CD4-positive, alpha-beta T cell treated with Interleukin-17A for 1 hour (primary cell): ENCODE measurements around the gene TNFSF8.

Source experiments
- DNase-seq: peaks from one replicate; pipeline ENCODE4 v3.0.0-alpha.2; 2020

TNFSF8 gene, protein sequence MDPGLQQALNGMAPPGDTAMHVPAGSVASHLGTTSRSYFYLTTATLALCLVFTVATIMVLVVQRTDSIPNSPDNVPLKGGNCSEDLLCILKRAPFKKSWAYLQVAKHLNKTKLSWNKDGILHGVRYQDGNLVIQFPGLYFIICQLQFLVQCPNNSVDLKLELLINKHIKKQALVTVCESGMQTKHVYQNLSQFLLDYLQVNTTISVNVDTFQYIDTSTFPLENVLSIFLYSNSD

DNA sequence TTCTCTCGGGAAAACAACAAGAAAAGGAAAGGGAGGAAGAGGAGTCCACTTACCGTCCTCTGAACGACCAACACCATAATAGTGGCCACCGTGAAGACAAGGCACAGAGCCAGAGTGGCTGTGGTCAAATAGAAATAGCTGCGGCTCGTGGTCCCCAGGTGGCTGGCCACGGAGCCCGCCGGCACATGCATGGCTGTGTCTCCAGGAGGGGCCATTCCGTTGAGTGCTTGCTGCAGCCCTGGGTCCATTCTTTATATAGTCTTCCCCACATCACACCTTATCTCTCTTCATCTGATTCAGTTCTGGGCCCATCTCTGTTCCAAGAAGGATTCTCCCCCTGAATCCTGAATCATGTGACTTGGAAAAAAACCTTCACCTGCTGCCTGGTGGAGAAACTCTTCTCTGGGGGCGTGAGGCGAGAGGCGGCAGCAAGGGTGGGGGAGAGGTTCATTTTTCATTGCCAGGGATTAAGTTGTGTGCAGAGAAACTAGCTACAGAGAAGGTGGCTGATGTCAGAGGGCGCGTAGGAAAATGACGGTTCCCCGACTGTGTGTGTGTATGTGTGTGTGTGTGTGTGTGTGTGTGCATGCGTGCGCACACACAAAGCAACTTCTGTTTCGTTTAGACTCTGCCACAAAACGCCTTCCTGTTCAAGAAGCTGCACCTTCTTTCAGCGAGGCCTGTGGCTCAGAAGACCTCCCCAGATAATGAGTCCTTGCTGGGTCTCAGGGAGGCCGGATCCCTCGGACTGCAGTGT, at the start of gene TNFSF8:
TNFSF8 (minus strand) TSS at position 536 of the 757 bp plus-strand sequence; CDS start at position 248, 288 bp downstream.
- DNase-seq = peak; percentile 87

DNA sequence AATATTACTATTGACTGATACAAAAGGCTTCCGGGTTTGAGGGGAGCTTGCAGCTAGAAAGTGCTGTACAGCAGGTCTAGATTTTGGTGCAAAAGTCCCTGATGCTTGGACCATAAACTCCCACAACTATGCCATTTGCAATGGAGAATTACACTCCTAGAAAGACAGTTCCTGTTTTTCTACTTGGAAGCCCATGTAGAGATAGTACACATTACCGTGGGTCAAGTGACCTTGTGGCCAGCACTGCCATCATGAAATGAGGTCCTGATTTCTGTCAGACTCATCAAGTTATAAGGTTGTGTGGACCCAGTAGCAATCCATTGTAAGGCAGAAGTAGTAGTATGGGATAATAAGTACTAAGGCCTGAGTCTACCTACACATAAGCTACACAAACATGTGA, 42.8 kb upstream of the TNFSF8 start:
- no peak for DNase-seq

DNA sequence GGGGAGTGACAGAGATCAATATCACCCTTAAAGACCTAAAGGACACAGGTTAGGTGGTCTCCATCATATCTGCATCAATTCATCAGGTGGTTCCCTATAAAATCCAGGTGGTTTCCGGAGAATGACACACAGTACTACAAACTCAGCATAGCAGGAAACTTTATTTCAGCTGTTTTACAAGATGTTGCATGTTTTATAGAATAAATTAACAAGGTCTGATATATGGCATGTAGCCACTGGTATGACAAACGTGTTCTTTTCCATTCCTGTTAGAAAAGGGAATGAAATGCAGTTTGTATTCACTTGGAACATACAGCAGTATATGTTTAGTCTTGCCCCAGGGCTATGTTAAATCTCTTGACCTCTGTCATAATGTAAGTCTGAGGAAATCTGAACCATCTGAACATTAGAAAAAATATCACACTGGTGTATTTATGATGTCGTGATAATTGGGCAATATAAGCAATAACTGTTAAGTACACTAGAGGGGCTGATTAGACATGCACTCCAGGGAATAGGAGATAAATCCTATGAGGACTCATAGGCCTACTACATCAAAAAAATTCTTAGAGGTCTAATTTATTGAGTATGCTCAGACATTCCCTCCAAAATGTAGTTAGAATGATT, 42.2 kb upstream of the TNFSF8 start:
- no peak for DNase-seq

DNA sequence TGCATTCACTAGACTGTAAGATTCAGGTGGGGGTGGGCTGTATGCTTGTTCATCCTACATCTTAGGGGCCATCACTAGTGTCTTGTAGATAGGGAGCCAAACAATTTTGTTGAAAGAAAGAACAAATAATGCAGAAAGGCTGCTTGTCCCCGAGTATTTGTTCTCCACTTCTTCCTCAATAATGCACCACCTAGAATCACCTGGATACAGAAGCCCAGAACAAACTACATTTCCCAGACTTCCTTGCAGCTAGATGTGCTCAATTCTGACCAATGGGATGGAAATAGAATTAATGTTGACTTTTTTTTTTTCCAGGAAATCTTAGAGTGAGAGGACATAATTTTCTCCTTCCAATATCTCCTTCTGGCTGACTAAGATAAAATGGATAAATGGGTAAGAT, 38.9 kb upstream of the TNFSF8 start:
- no peak for DNase-seq

DNA sequence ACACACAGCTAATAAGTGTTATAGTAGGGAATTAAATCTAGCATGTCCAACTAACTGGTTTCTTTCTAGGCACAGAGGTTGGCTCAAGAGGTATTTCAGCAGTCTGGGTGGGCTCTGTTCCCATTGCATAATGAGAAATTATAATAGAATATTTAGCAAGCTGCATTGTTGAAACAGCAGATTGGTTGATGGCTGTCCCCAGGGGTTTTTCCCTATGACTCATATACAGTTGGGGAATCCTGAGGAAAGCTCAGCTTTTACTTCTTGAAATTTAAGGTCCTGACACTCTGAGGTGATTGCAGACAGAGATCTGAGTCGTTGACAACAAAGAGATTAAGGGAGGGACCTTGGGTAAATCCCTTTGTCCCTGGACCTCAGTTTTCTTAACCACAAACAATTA, 38.3 kb upstream of the TNFSF8 start:
- DNase-seq = peak; percentile 34

DNA sequence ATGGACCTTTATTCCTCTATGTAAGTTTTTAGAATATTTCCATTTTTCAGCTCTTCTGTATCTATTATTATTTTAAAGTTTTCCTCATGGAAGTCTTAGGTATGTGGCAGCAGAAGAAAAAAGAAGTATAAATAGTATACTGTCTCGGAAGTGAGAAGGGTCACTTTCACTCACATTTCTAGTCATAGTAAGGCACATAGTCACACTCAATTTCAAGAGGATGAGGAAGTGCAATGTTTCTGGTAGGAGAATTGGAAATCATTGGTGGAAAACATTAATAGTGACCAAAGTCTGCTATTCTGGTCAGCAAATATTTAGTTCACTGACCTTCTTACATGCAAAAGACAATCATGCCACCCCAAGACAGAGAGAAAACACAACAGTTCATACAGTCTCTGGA, 35.2 kb upstream of the TNFSF8 start:
- DNase-seq = no peak

DNA sequence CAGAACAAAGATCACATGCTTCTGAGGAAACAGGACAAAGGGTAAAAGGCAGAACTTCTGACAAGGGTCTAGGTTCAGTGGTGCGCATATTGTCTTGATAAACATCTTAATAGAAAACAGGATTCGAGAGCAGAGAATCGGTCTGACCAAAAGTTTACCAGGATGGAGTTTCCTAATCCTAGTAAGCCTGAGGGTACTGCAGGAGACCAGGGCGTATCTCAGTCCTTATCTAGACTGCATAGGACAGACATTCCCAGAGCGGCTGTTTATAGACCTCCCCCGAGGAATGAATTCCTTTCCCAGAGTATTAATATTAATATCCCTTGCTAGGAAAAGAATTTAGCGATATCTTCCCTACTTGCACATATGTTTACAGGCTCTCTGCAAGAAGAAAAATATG, 32.4 kb upstream of the TNFSF8 start:
- DNase-seq = no peak

DNA sequence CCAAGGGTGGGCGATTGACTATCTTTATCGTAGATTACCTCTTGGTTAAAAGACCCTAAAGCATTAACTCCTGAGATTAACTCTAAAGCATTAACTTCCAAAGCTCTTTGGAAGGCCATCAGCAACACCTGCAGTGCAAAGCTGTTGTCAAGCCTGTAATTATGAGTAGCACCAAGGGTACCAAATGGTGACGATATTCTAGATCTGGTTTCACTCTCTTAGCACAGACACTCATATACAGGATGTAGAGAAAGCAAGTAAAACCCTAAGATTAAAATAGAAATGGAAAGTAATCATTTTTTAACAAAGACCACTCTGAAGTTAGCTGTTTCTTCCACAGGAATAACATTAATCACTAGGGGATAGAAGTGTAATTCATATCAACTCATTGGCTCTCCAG, 29.9 kb upstream of the TNFSF8 start:
- no peak for DNase-seq

DNA sequence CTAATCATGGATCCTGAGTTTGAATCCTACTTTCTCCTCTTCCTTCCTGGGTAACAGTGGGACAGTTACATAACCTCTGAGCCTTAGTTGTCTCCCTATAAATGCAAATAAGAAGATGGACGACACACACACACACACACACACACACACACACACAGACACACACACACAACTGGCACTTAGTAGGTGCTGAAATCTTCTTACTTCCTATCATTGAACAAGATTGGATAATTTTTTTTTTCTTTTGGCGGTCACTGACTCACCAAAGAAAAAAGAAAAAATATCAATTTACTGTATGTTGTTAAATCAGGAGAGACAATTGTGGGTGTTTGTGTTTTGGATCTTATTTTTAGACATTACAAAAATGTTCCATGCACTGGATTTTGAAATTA, 28.4 kb upstream of the TNFSF8 start:
- DNase-seq = no peak

DNA sequence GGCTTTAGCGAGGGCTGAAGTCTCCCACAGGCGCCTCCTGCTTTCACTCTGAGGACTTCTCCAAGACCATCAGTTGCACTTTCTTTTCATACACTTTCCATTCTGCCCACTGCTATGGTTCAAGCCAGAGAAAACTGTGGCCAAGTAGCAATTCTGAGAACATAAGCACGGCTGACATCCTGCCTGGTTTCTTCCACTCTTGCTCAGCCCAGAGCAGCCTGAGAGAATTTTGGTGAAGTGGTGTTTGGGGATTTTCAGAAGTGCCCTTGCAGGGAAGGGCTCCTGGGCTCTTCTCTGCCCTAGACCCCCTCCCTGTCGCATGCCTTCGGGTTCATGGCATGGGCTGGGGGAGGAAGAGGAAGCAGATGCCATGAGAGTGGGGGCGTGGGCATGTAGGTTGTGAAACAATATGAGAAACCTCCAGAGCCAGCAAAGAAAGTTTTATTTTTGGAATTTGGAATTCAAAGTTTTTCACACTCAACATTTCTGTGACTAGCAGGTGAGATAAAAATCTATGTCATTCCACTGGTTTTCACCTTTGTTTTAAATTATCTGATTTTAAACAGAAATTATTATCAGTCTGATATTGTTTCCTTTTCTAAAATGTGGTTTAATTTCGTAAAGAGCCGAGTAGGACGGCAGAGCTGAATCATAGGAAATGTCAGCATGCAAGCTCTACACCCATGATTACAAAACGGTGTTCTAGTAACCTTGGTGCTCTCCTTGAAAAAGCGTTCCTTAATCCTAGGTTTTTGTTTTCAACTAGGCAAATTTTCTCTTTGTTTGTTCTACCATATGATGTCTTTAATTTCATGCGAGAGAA, 27.8 kb upstream of the TNFSF8 start:
- DNase-seq = peak; percentile 36

DNA sequence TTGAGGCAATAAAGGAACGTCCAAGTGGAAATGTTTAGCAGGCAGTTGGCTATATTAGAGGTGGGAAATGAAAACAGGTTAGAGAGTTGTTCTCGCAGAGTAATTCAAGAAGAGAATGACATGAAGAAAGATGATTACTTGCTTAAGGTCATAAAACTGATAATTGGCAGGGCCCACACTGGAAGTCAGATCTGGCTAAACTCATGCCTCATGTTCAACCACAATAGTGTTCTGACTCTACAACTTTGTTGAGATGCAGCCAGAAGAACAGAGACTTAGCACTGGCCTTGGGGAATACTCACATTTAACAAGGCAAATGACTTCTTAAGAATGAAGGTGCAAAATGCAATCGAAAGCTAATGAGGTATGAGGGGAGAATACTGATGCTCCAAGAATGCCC, 27.2 kb upstream of the TNFSF8 start:
- no peak for DNase-seq

DNA sequence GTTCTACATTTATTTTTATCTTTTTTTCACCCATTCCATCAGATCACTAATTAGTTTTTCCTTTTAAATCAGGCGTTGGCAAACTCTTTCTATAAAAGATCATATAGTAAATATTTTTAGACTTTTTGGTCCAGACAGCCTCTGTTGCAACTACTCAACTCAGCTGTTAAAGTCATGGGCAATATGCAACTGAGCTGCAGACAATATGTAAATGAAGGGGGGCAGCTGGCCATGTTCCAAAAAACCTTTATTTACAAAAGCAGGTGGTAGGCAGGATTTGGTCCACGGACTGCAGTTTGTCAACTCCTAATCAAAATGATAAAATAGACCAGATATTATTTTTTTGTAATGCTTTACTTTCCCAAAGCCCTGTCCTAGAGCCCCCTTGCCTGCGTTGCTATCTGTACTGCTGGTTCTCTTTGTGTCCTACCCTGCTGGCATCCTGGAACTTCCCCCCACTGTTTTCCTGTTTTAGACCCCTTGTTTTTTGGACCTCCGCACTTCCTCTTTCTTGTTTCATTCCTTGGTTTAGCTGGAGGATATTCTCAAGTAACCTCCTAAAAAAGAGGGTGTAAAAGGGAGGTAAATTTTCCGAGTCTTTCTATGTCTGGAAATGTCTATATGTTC, 24.7 kb upstream of the TNFSF8 start:
- DNase-seq = no peak

DNA sequence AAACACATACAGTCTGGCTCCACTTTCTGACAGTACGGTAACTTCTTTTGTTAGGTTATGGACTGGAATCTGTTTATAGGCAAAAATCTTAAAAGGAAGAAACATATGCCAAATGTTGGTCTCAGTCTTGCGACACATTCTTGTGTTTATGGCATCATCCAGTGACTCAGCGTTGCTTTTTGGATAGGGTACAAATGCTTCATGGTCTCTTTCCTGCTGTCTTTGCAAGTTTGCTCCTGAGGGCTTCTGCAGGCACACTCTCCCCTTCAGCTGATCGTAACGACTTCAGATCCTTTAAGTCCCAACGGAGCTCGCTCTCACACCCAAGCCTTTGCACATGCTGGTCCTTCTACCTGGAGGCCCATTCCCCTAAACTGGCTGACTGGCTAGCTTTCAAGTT, 23.6 kb upstream of the TNFSF8 start:
- DNase-seq = no peak

DNA sequence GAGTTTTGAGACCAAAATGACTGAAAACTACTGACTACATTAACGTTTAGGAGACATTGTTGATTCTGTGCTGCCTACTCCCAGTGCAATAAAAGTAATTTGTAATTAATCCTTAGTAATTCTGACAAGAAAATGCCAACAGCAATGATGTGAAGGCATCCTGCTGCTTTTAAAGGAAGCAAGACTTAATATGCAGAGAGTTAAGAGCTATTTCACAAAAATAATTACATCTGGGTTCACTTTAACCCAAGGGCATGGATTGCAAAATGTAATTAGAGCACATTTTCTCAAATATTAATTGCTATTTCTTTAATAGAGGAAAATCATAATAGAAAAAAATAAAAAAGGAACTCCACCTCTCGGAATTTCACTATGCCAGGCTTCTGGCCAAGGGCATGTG, 22.7 kb upstream of the TNFSF8 start:
- no peak for DNase-seq

DNA sequence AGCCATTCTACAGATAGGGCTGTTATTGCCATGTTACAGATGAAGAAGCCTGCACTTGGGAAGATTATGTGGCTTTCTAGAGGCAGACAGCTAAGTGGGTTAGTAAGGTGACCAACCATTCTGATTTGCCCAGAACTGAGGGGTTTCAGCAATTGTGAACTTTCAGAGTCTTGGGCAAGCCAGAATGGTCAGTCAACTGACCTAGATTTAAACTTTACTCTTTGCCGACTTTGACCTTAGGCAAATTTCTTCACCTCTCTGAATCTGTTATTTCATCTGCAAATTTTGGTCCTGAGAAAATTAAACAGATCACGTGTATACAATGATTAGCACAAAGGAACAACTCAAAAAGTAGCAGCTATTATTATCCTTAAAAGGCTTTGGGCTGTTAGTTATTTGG, 20.4 kb upstream of the TNFSF8 start:
- DNase-seq = no peak

DNA sequence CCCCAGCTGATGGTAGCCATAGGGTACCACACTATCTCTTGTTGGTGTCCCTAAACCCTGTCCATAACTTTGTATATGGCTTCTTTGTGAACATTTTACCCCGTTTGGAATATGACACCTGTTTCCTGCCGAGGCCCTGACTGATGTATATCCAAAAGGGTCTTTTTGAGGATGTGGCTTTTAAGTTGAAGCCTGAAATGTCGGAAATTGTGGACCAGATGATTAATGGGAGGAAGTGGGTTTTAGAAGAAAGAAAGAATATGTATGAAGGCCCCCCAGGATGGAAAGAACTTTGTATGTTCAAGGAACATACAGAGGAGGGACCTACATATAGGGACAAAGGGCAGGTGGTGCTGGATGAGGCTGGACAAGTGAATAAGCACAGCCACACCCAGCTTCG, 16.7 kb upstream of the TNFSF8 start:
- DNase-seq = no peak

DNA sequence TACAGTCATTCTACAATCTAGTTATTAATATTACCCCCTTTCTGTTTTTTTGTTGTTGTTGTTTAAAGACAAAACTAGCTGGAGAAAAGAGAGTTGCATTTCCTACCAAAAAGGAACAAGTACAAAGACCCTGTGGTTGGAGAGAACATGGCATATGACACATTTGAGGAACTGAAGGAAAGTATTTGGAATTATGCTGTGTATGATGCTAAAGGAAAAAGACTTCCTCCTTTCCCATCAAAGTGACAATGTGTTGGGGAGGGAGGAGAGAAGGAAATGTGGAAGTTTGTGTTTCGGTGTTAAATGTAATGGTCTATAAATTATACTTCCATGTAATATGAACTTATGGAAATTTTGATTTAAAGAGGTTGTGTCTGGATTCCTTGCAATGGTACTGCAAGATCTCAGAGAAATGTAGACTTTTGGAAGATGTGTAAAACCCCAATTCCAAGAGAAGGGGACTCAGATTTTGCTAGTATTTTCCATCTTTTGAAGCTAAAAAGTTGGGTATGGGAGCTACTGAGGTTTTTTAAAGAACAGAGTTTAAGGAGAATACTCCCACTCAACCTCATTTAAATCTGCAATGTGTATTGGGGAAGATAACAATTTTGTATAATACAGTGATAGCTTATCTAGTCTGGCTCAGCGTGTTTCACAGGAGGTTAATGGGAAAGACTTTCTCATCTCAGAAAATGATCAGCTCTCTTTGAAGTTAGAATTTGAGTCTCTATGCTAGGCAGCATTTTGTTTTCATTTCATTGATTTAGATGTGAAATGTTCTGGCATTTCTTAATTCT, 15.4 kb upstream of the TNFSF8 start:
- no peak for DNase-seq

DNA sequence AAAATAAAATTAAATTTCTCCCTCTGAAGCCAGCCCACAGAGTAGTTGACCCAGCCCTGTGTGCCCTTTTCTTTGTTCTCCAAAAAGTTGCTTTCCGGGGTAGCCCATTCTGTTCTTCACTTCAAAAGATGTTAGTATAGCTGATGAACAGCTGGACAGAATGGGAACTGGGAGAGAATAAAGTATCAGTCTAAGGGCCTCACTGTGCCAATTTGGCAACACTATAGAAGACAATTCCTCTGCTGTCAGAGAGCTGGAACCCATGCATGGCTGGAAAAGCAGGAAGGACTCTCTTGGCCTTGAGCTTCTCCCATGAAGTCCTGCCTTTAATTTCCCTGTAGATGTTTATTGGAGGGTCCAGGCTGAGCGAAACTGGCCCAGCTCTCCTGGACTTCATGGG, 11.0 kb upstream of the TNFSF8 start:
- DNase-seq = no peak

DNA sequence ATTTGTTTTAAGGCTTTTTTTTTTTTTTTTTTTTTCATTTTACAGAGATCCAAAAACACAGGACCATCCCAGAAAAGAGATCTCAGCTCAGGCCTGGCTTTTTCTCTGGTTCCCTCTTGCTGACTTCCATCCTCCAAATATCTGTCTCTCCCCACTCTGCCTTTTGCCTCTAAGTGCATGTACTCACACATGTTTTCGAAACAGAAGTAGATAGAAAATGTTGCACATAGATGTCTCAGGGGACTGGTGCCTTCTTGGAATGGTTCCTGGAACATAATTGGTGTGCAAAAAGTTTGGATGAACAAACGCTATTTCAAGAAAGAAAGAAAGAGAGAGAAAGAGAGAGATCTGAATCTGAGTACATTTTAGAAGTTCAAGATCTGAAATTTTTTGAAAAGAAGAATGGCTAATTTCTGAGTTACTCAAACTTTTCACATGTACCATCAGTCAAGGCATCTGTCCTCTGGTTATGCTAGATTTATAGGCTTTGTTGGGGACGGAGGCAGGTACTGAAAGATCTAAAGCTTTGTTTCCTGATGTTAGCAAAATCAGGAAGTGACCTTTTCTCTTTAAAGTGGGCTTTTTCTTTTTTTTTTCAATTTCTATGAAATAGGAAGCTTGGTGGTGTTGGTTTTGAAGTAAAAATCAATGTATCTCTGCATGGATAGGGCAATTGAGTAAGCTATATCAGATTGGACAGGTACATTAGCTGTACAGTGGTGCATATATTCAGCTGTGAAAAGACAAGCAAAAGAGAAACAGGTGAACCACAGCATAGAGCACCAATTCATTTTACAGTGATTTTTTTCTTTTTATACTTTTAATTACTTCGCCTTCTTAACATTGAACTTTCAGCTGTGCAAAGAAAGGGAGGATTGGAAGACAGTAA, 8.5 kb upstream of the TNFSF8 start:
- DNase-seq = no peak

DNA sequence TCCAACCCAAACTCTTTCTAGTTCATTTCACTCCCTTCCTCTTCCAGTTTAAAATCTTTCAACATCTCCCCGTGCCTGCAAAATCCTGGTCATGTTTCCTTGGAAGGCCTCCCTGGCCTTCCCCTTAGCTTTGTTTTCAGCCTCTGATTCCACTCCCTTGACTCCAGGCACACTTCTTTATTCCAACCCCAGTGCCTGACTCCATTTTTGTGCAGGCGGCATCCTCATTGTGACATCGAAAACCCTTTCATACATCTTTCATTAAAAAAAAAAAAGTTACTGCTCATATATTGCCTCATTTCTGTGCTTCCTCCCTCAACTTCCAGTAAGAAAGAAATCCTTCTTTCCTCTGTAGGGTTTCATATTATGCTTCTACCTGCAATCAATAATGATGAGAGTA, 7.1 kb upstream of the TNFSF8 start:
- no peak for DNase-seq

DNA sequence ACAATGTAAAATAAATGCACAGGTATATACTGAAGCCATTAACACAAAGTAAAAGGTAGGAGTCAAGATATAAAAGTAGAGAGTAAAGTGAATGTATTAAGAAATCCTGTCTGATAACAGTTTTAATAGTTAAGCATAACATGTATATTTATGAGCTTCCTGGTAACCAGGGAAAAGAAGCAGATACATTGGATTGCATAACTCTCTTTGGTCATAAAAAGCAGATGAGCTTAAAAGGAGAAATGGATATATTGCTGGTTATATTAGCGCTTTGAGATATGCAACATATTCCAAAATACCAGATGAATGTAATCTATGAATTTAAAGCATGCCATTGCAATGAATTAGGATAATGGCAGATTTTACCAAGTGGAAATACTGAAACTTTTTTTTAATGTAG, 6.2 kb upstream of the TNFSF8 start:
- DNase-seq = no peak
